Measurements from ENCODE around the gene E4F1.

- TF ChIP-seq CTCF (IDR thresholded peaks at IDR 0.05) = no peak
- TF ChIP-seq ZFX (IDR thresholded peaks at IDR 0.05; ENCODE audit: borderline replicate concordance) = no peak
These were observed 36.9 kb upstream of the E4F1 start for GRCh38 chr16:2186505-2186904.

Data from 22Rv1 (cell line).